H9 (cell line): ENCODE results near the gene SCYGR1. TPM values are rescaled to one million over a fixed set of nuclear protein-coding genes. Genes with fewer than 3 reads are reported as not detected.

Experiments used
- DNase-seq: peaks from one replicate; pipeline ENCODE4 v3.0.0-alpha.2; 2017
- H2AFZ ChIP-seq: one replicate; pipeline ENCODE4 v1.6.1; 2013; ENCODE audit warnings: mild to moderate bottlenecking, low read length, control low read depth, moderate library complexity
- H2AK5ac ChIP-seq: 2 replicates; pipeline ENCODE4 v1.6.1; 2013; ENCODE audit warnings: low read length, control low read depth, mixed read lengths; ENCODE audit not compliant: insufficient read length
- H2BK120ac ChIP-seq: one replicate; pipeline ENCODE4 v1.6.1; 2013; ENCODE audit warnings: low read depth, mild to moderate bottlenecking, low read length, control low read depth, inconsistent platforms; ENCODE audit not compliant: poor library complexity, severe bottlenecking
- H2BK12ac ChIP-seq: 2 replicates; pipeline ENCODE4 v1.6.1; 2013; ENCODE audit warnings: low read length, control low read depth, mixed read lengths, low read depth; ENCODE audit not compliant: insufficient read length
- H2BK15ac ChIP-seq: 2 replicates; pipeline ENCODE4 v1.6.1; 2013; ENCODE audit warnings: low read depth, low read length, control low read depth
- H2BK20ac ChIP-seq: one replicate; pipeline ENCODE4 v1.6.1; 2013; ENCODE audit warnings: low read depth, mild to moderate bottlenecking, low read length, control low read depth, inconsistent platforms; ENCODE audit not compliant: poor library complexity, severe bottlenecking
- H2BK5ac ChIP-seq: 2 replicates; pipeline ENCODE4 v1.6.1; 2013; ENCODE audit warnings: low read length, control low read depth, mixed read lengths; ENCODE audit not compliant: insufficient read length
- H3K14ac ChIP-seq: 2 replicates; pipeline ENCODE4 v1.6.1; 2013; ENCODE audit warnings: low read length, control low read depth; ENCODE audit not compliant: insufficient read depth
- H3K18ac ChIP-seq: 2 replicates; pipeline ENCODE4 v1.6.1; 2013; ENCODE audit warnings: low read depth, mild to moderate bottlenecking, mixed read lengths, low read length, control low read depth; ENCODE audit not compliant: insufficient read length
- H3K23ac ChIP-seq: 2 replicates; pipeline ENCODE4 v1.6.1; 2013; ENCODE audit warnings: low read length, control low read depth, mixed read lengths, low read depth; ENCODE audit not compliant: insufficient read length
- H3K23me2 ChIP-seq: 2 replicates; pipeline ENCODE4 v1.6.1; 2013; ENCODE audit warnings: low read depth, mild to moderate bottlenecking, mixed read lengths, low read length, control low read depth; ENCODE audit not compliant: insufficient read length, poor library complexity, severe bottlenecking
- H3K27ac ChIP-seq: 2 replicates; pipeline ENCODE4 v1.5.1; 2013; ENCODE audit warnings: low read length, control low read depth, mixed read lengths, low read depth; ENCODE audit not compliant: insufficient read length
- H3K27me3 ChIP-seq: 2 replicates; pipeline ENCODE4 v1.6.1; 2013; ENCODE audit warnings: low read length, control low read depth, inconsistent platforms; ENCODE audit not compliant: insufficient read depth
- H3K4ac ChIP-seq: 2 replicates; pipeline ENCODE4 v1.6.1; 2013; ENCODE audit warnings: low read depth, mild to moderate bottlenecking, control low read depth, inconsistent platforms, low read length, moderate library complexity
- H3K4me1 ChIP-seq: 2 replicates; pipeline ENCODE4 v1.6.1; 2013; ENCODE audit warnings: low read length, control low read depth, inconsistent platforms; ENCODE audit not compliant: insufficient read depth
- H3K4me2 ChIP-seq: 2 replicates; pipeline ENCODE4 v1.6.1; 2013; ENCODE audit warnings: low read length, control low read depth, mixed read lengths; ENCODE audit not compliant: insufficient read length, insufficient read depth
- H3K56ac ChIP-seq: 2 replicates; pipeline ENCODE4 v1.6.1; 2013; ENCODE audit warnings: low read depth, mild to moderate bottlenecking, mixed read lengths, low read length, control low read depth; ENCODE audit not compliant: insufficient read length
- H3K79me1 ChIP-seq: 2 replicates; pipeline ENCODE4 v1.6.1; 2013; ENCODE audit warnings: low read depth, mild to moderate bottlenecking, moderate library complexity, low read length, control low read depth, inconsistent platforms; ENCODE audit not compliant: insufficient read depth, poor library complexity, severe bottlenecking
- H3K79me2 ChIP-seq: 2 replicates; pipeline ENCODE4 v1.6.1; 2013; ENCODE audit warnings: low read length, control low read depth, inconsistent platforms; ENCODE audit not compliant: insufficient read depth
- H3K9ac ChIP-seq: 2 replicates; pipeline ENCODE4 v1.6.1; 2013; ENCODE audit warnings: low read length, control low read depth, mixed read lengths; ENCODE audit not compliant: insufficient read length; ENCODE audit errors: extremely low read depth
- H3K9me3 ChIP-seq: one replicate; pipeline ENCODE4 v1.6.1; 2013; ENCODE audit warnings: low read depth, low read length, inconsistent platforms; ENCODE audit not compliant: control insufficient read depth
- H3T11ph ChIP-seq: one replicate; pipeline ENCODE4 v1.6.1; 2013; ENCODE audit warnings: mild to moderate bottlenecking, low read length, control low read depth, inconsistent platforms
- H4K20me1 ChIP-seq: one replicate; pipeline ENCODE4 v1.6.1; 2013; ENCODE audit not compliant: control insufficient read depth, insufficient read length, insufficient read depth
- H4K5ac ChIP-seq: 2 replicates; pipeline ENCODE4 v1.6.1; 2013; ENCODE audit warnings: low read depth, mild to moderate bottlenecking, mixed read lengths, low read length, control low read depth; ENCODE audit not compliant: insufficient read length
- H4K8ac ChIP-seq: replicated peaks from 2 replicates; pipeline ENCODE4 v1.6.1; 2013; ENCODE audit warnings: low read length, control low read depth, mixed read lengths, low read depth; ENCODE audit not compliant: insufficient read length
- H4K91ac ChIP-seq: 2 replicates; pipeline ENCODE4 v1.6.1; 2013; ENCODE audit warnings: low read depth, mild to moderate bottlenecking, moderate library complexity, mixed read lengths, low read length, control low read depth; ENCODE audit not compliant: insufficient read length
- H3K27ac Mint-ChIP-seq, 3 experiments: 2 replicates in 2 of 3; 3 replicates in 1 of 3; pipeline ENCODE4 v1.8.0; 2020 to 2021; ENCODE audit warnings: mixed read lengths in 3 of 3, mild to moderate bottlenecking in 1 of 3, moderate library complexity in 1 of 3
- H3K27me3 Mint-ChIP-seq: 2 replicates; pipeline ENCODE4 v1.8.0; 2021; ENCODE audit warnings: low read depth, mild to moderate bottlenecking, moderate library complexity, mixed read lengths
- H3K36me3 Mint-ChIP-seq, 3 experiments: 2 replicates in 2 of 3; 3 replicates in 1 of 3; pipeline ENCODE4 v1.8.0; 2020 to 2021; ENCODE audit warnings: low read depth in 3 of 3, mixed read lengths in 3 of 3; ENCODE audit not compliant: insufficient read depth in 1 of 3
- H3K4me1 Mint-ChIP-seq, 2 experiments: 2 replicates each; pipeline ENCODE4 v1.8.0; 2020; ENCODE audit warnings: mixed read lengths in 2 of 2
- H3K4me3 Mint-ChIP-seq, 2 experiments: 2 replicates in 1 of 2; 3 replicates in 1 of 2; pipeline ENCODE4 v1.8.0; 2020 to 2021; ENCODE audit warnings: mild to moderate bottlenecking in 2 of 2, mixed read lengths in 2 of 2, moderate library complexity in 1 of 2
- H3K9me3 Mint-ChIP-seq, 2 experiments: 2 replicates in 1 of 2; 3 replicates in 1 of 2; pipeline ENCODE4 v1.8.0; 2020; ENCODE audit warnings: mild to moderate bottlenecking in 2 of 2, mixed read lengths in 2 of 2, moderate library complexity in 1 of 2
- WGBS: extraction: QIAGEN DNeasy Blood & Tissue Kit; methylation state at CpG from one replicate; pipeline ENCODE4 v1.1.7; 2013; ENCODE audit warnings: missing lambda C conversion rate, low lambda C conversion rate, mixed read lengths; ENCODE audit not compliant: insufficient read length; ENCODE audit errors: extremely low coverage; 5-methylcytosine and 5-hydroxymethylcytosine counted together
- total RNA-seq: library from RNA; stranded (reverse); gene quantifications from 2 replicates; pipeline ENCODE4 v1.2.1, GENCODE V29; 2021
- TF ChIP-seq, protein P1 (sequence below): fragments of 200-600 bp; sonication (generic); conservative IDR thresholded peaks from 3 replicates; pipeline ENCODE4 v1.8.0; 2021; ENCODE audit warnings: antibody characterized with exemption, mild to moderate bottlenecking

The SCYGR1 gene
- total RNA-seq, 1 experiment from 2014 or later = not detected

DNA sequence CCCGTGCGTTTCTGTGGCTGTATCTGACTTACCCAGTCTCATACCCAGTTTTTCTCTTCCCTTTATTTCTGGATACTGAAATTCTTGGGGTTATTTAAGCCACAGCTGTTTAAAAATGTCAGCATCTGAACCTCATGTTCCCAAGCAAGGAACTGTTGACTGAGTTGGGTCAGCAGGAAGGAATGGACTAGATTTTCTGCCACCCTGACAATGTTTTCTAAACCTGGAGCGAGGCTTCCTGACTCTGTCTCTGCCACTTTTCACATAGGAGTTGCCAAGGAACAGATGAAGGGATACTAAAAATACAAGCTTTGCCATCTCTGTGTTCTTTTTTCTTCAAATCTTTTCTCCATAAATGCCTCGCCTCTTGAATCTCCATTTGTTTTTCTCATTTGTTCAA, 29.0 kb upstream of the SCYGR1 start:
- Mint-ChIP-seq H3K36me3 (no peaks in the 10 kb centered on the region; a peak in 1 of 7 replicates), H3K27ac (no peak overlapping the region; a peak in 1 of 7 replicates), H3K9me3 (no peaks in the 10 kb centered on the region), H3K4me3 (no peak overlapping the region), H3K27me3 (no peaks in the 10 kb centered on the region), H3K4me1 (peaks cover 5 to 9% of the 10 kb centered on the region in 2 experiments; a peak in 2 of 4 replicates)
- no peak overlapping the region for H3K56ac ChIP-seq
- no peak overlapping the region for H2AFZ ChIP-seq
- H3K27ac ChIP-seq = no peak overlapping the region
- H3K27me3 ChIP-seq = no peaks in the 10 kb centered on the region
- no peaks in the 10 kb centered on the region for H3K79me1 ChIP-seq
- H2AK5ac ChIP-seq = no peak overlapping the region
- no peak overlapping the region for H3K18ac ChIP-seq
- no peak overlapping the region for H3T11ph ChIP-seq
- TF ChIP-seq, protein P1, sequence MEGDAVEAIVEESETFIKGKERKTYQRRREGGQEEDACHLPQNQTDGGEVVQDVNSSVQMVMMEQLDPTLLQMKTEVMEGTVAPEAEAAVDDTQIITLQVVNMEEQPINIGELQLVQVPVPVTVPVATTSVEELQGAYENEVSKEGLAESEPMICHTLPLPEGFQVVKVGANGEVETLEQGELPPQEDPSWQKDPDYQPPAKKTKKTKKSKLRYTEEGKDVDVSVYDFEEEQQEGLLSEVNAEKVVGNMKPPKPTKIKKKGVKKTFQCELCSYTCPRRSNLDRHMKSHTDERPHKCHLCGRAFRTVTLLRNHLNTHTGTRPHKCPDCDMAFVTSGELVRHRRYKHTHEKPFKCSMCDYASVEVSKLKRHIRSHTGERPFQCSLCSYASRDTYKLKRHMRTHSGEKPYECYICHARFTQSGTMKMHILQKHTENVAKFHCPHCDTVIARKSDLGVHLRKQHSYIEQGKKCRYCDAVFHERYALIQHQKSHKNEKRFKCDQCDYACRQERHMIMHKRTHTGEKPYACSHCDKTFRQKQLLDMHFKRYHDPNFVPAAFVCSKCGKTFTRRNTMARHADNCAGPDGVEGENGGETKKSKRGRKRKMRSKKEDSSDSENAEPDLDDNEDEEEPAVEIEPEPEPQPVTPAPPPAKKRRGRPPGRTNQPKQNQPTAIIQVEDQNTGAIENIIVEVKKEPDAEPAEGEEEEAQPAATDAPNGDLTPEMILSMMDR = no peak
- H3K9ac ChIP-seq = no peak overlapping the region
- H3K23ac ChIP-seq = no peak overlapping the region
- H4K20me1 ChIP-seq = no peaks in the 10 kb centered on the region
- WGBS = no CpG with 5 or more reads among the region's 4 CpGs
- H2BK5ac ChIP-seq = no peak overlapping the region
- H4K8ac ChIP-seq = no peak overlapping the region
- H3K14ac ChIP-seq = no peak overlapping the region
- no peak overlapping the region for H3K4me2 ChIP-seq
- H3K23me2 ChIP-seq = no peaks in the 10 kb centered on the region
- no peak overlapping the region for H2BK12ac ChIP-seq
- H4K91ac ChIP-seq = no peak overlapping the region
- no peak for DNase-seq
- no peak overlapping the region for H3K4ac ChIP-seq
- no peaks in the 10 kb centered on the region for H3K79me2 ChIP-seq
- H2BK120ac ChIP-seq = no peak overlapping the region
- no peak overlapping the region for H4K5ac ChIP-seq
- no peaks in the 10 kb centered on the region for H3K4me1 ChIP-seq
- H3K9me3 ChIP-seq = no peaks in the 10 kb centered on the region
- H2BK20ac ChIP-seq = no peak overlapping the region
- H2BK15ac ChIP-seq = no peak overlapping the region
